ENCODE results near the gene RAMACL.

The RAMACL gene

DNA sequence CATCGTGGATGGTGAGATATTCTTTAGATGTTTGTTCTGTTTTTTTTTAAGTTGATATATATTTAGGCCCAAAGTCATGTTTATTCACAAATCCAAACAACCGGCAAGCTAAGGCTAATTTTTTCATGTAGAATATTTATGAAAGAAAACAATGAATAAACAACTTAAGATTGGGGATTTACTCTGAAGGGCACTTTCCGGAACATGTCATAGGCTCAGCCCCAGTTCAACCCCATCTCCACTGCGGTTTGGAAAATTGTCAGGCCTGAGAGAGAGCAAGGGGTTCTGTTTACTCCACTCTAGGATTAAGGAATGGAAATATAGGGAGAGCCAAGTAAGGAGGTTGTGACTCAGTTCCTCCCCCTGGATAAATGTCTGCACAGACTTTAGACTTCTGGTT lies 22.3 kb upstream of the RAMACL start:
- TF ChIP-seq, protein P1, sequence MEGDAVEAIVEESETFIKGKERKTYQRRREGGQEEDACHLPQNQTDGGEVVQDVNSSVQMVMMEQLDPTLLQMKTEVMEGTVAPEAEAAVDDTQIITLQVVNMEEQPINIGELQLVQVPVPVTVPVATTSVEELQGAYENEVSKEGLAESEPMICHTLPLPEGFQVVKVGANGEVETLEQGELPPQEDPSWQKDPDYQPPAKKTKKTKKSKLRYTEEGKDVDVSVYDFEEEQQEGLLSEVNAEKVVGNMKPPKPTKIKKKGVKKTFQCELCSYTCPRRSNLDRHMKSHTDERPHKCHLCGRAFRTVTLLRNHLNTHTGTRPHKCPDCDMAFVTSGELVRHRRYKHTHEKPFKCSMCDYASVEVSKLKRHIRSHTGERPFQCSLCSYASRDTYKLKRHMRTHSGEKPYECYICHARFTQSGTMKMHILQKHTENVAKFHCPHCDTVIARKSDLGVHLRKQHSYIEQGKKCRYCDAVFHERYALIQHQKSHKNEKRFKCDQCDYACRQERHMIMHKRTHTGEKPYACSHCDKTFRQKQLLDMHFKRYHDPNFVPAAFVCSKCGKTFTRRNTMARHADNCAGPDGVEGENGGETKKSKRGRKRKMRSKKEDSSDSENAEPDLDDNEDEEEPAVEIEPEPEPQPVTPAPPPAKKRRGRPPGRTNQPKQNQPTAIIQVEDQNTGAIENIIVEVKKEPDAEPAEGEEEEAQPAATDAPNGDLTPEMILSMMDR (IDR thresholded peaks at IDR 0.05; ENCODE audit: low read depth, low read length): no peak

DNA sequence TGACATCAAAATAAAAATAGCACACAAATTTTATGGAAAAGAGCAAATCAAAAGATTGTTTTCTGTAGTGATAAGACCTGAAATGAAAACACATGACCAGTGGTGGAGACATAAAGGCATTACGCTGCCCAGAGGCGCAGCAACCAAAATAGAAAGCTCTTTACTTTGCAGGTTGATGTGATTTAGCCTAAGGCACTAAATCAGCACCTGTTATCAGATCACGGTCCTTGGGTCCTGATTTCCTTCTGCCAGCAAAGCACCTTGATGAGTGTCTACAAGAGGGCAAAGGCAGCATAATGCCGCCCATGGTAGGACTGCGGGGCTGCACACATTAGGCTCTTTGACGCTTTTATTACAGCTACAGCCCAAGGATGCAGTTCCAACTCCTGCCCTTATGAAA lies 19.3 kb upstream of the RAMACL start:
- no peak for DNase-seq
- Histone ChIP-seq H3K9me3 (no peaks in the 10 kb centered on the region), H3K4me3 (ENCODE audit: low read depth, low read length) (no peak overlapping the region), H3K36me3 (no peaks in the 10 kb centered on the region), H3K27me3 (no peaks in the 10 kb centered on the region), H3K4me1 (peaks cover 5% of the 10 kb centered on the region; the same call in 1 of the 2 replicates)
- TF ChIP-seq, protein P1 (IDR thresholded peaks at IDR 0.05; ENCODE audit: low read depth, low read length): no peak

More for the DNA sequence above, 22.3 kb upstream of the RAMACL start:
- Histone ChIP-seq H3K4me3 (ENCODE audit: low read depth, low read length) (no peak overlapping the region), H3K4me1 (peaks cover 5% of the 10 kb centered on the region), H3K36me3 (no peaks in the 10 kb centered on the region), H3K27me3 (no peaks in the 10 kb centered on the region), H3K9me3 (no peaks in the 10 kb centered on the region)
- DNase-seq: no peak

DNA sequence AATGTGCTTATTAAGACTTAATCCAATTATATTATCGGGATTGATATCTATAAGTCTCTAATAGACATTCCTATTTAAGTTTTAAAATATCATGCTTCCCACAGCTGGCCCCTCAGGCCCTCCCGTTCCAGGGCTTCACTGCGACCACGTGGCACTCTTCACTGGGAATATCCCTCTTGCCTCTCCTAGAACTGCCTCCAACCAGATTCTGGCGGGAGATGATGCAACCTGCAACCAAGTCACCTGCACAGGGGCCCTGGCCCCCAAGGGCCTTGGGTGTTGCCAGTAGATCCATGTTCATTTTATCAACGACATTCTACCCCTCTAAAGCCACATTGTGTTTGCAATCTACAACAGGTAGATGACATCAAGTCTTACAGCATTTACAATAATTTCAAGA lies 18.4 kb upstream of the RAMACL start:
- H3K9me3 ChIP-seq: no peaks in the 10 kb centered on the region
- H3K36me3 ChIP-seq: no peaks in the 10 kb centered on the region
- no peak for DNase-seq
- TF ChIP-seq, protein P1 (IDR thresholded peaks at IDR 0.05; ENCODE audit: low read depth, low read length): no peak
- no peak overlapping the region for H3K4me3 ChIP-seq (ENCODE audit: low read depth, low read length)
- H3K27me3 ChIP-seq: no peaks in the 10 kb centered on the region
- H3K4me1 ChIP-seq: peaks cover 8% of the 10 kb centered on the region; the same call in 1 of the 2 replicates

DNA sequence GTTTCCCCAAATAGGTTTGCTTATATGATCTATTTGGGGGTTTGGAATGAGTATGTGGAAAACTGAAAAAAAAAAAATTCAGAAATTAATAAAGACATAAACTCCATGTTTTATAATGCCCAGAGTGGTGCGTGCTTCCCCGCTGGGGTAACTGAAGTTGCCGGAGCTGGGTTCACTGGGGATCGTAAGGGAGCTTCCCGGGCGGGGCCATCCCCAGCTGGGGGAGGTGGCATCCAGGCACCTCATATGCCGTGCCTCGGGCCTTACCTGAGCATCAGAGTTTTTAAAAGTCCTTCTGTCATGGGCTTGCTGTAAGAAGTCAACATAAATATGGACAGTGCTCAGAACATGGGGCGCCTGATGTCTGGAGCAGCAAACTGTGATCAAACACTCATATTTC lies 17.9 kb upstream of the RAMACL start:
- Histone ChIP-seq H3K4me1 (peaks cover 8% of the 10 kb centered on the region; the same call in 1 of the 2 replicates), H3K27me3 (no peaks in the 10 kb centered on the region), H3K4me3 (ENCODE audit: low read depth, low read length) (no peak overlapping the region), H3K36me3 (no peaks in the 10 kb centered on the region), H3K9me3 (no peaks in the 10 kb centered on the region)
- TF ChIP-seq, protein P1 (IDR thresholded peaks at IDR 0.05; ENCODE audit: low read depth, low read length): no peak
- no peak for DNase-seq

DNA sequence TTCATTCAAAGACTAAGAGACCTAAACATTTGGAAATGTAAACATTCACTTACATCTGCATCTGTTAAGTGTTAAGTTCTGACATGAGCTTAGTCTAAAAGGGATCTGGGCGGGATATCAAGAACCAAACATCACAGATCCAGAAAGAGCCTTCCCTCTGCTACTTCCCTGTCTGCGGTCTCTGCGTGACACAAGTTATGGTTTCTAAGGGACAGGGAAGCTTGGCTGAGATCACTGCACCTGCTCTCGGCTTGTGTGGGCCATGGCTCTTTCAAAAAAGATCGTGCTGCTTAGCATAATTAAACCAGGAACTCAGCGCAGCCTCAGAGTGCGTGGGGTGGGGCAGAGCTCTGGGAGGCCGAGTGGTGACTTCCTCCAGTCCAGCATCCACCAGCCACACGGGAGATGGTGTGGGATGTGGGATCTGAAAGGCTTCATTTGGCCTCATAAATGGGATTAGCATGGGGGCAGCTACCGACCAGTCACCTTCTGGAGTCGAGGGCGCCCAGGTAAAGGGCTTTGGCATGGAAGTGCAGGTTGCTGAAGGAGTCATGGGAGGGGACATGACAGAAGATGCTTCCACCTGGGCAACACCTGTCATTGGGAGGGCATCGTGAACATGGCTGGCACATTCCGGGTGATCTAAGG lies 16.7 kb upstream of the RAMACL start:
- TF ChIP-seq, protein P1 (IDR thresholded peaks at IDR 0.05; ENCODE audit: low read depth, low read length): no peak
- DNase-seq: no peak
- Histone ChIP-seq H3K9me3 (no peaks in the 10 kb centered on the region), H3K4me1 (peaks cover 8% of the 10 kb centered on the region; the same call in 1 of the 2 replicates), H3K4me3 (ENCODE audit: low read depth, low read length) (no peak overlapping the region), H3K36me3 (peaks cover 3% of the 10 kb centered on the region; the same call in 1 of the 2 replicates), H3K27me3 (no peaks in the 10 kb centered on the region)

DNA sequence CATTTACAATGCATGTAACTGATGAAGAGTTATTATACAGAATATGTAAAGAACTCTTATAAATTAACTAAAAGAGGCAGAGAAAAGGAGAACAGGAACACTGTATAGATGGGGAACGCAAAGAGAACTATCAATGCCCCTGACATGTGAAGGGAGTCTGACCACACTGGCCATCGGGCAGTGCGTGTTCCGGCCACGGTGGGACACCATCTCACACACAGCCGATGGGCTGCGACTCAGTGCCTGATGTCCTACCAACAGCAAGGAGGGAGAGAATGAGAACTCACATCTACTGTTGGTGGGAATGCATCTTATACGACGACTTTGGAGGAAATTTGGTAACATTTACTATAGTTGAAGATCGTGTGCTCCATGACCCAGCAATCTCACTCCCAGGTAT lies 15.5 kb upstream of the RAMACL start:
- Histone ChIP-seq H3K9me3 (no peaks in the 10 kb centered on the region), H3K4me1 (peaks cover 8% of the 10 kb centered on the region; the same call in 1 of the 2 replicates), H3K36me3 (peaks cover 3% of the 10 kb centered on the region; the same call in 1 of the 2 replicates), H3K27me3 (no peaks in the 10 kb centered on the region), H3K4me3 (ENCODE audit: low read depth, low read length) (no peak overlapping the region)
- DNase-seq: no peak
- TF ChIP-seq, protein P1 (IDR thresholded peaks at IDR 0.05; ENCODE audit: low read depth, low read length): no peak

Data from BE2C (cell line).